T-cell (primary cell): ENCODE data around the gene C8A. TPM values are rescaled to one million over a fixed set of nuclear protein-coding genes. Genes with fewer than 3 reads are reported as not detected.

Experiments
- ATAC-seq, 4 experiments: fragments of 200-7000 bp in 3 of 4; fragments of 150-1000 bp in 1 of 4; cut with Tn5 transposase; replicated peaks in 1 of 4; 1 replicate in 3 of 4; 2 replicates in 1 of 4; pipeline ENCODE4 v1.10.0; 2021; ENCODE audit warnings: moderate library complexity in 3 of 4, mild to moderate bottlenecking in 2 of 4, moderate number of reproducible peaks in 1 of 4
- CTCF ChIA-PET, 2 donors: fragments of 300-600 bp; sonication (Branson Sonifier 250); formaldehyde crosslinking; loops; one replicate each; lab custom pipeline; 2022; ENCODE audit warnings: antibody characterized with exemption in 2 of 2; lab: Charles Lee
- POLR2A ChIA-PET, 2 donors: fragments of 300-600 bp; sonication (Branson Sonifier 250); formaldehyde crosslinking; loops; one replicate each; lab custom pipeline; 2022; ENCODE audit warnings: antibody characterized with exemption in 2 of 2; lab: Charles Lee
- DNase-seq, 35 experiments: peaks; one replicate each; pipeline versions ENCODE4 v3.0.0 to v3.0.0-alpha.2; 2013 to 2023
- H3K27ac ChIP-seq: one replicate; pipeline ENCODE4 v1.5.1; 2013; ENCODE audit warnings: low read length
- H3K27me3 ChIP-seq, 2 experiments: replicated peaks in 1 of 2; 1 replicate in 1 of 2; 2 replicates in 1 of 2; pipeline versions ENCODE4 v1.6.1 to v1.7.0; 2013; ENCODE audit warnings: low read length in 1 of 2, mixed read lengths in 1 of 2; ENCODE audit not compliant: control insufficient read depth in 2 of 2, insufficient read depth in 2 of 2; ENCODE audit errors: extremely low read depth in 1 of 2
- H3K36me3 ChIP-seq, 2 donors: 1 replicate in 1 of 2; 2 replicates in 1 of 2; pipeline versions ENCODE4 v1.6.1 to v1.7.0; 2013; ENCODE audit warnings: low read length in 1 of 2; ENCODE audit not compliant: control insufficient read depth in 2 of 2, insufficient read depth in 1 of 2; ENCODE audit errors: extremely low read depth in 1 of 2
- H3K4me1 ChIP-seq, 2 experiments: 1 replicate in 1 of 2; 2 replicates in 1 of 2; pipeline versions ENCODE4 v1.6.1 to v1.7.0; 2013; ENCODE audit warnings: low read length in 2 of 2, mixed read lengths in 1 of 2; ENCODE audit not compliant: insufficient read depth in 2 of 2, control insufficient read depth in 1 of 2; ENCODE audit errors: extremely low read depth in 1 of 2
- H3K4me3 ChIP-seq, 2 donors: 1 replicate in 1 of 2; 2 replicates in 1 of 2; pipeline versions ENCODE4 v1.5.1 to v1.7.0; 2013; ENCODE audit warnings: mild to moderate bottlenecking in 2 of 2, low read length in 1 of 2, moderate library complexity in 1 of 2; ENCODE audit not compliant: control insufficient read depth in 1 of 2; ENCODE audit errors: extremely low read depth in 1 of 2
- H3K9me3 ChIP-seq: 2 replicates; pipeline ENCODE4 v1.7.0; 2013
- H3K27ac Mint-ChIP-seq, 2 donors: one replicate each; pipeline ENCODE4 v1.8.0; 2020 to 2021; ENCODE audit warnings: mild to moderate bottlenecking in 2 of 2, mixed read lengths in 2 of 2
- H3K27me3 Mint-ChIP-seq, 2 donors: one replicate each; pipeline ENCODE4 v1.8.0; 2021 to 2022; ENCODE audit warnings: mixed read lengths in 2 of 2
- H3K36me3 Mint-ChIP-seq: one replicate; pipeline ENCODE4 v1.8.0; 2021; ENCODE audit warnings: mixed read lengths
- H3K4me1 Mint-ChIP-seq, 3 donors: one replicate each; pipeline ENCODE4 v1.8.0; 2020 to 2022; ENCODE audit warnings: mixed read lengths in 3 of 3, mild to moderate bottlenecking in 1 of 3
- H3K4me3 Mint-ChIP-seq, 3 donors: one replicate each; pipeline ENCODE4 v1.8.0; 2020 to 2022; ENCODE audit warnings: mild to moderate bottlenecking in 3 of 3, mixed read lengths in 3 of 3, moderate library complexity in 3 of 3
- H3K9me3 Mint-ChIP-seq, 3 donors: one replicate each; pipeline ENCODE4 v1.8.0; 2020 to 2022; ENCODE audit warnings: mixed read lengths in 3 of 3
- WGBS: methylation state at CpG from one replicate; pipeline ENCODE4 v1.1.5; 2013; ENCODE audit warnings: missing lambda C conversion rate; ENCODE audit not compliant: insufficient coverage; 5-methylcytosine and 5-hydroxymethylcytosine counted together
- total RNA-seq, 35 experiments: library from RNA in 6 of 35; stranded (reverse) in 6 of 35; fragments of 120-200 nt in 1 of 35; gene quantifications; one replicate each; pipeline versions ENCODE4 v1.2.1 to v1.2.4 and lab custom pipeline; 2013 to 2026

C8A gene
- total RNA-seq, 5 donors from 2014 or later (not counting 1 experiment from before 2014, with no cell fraction given), result 0.12 TPM; not detected in 4

DNA sequence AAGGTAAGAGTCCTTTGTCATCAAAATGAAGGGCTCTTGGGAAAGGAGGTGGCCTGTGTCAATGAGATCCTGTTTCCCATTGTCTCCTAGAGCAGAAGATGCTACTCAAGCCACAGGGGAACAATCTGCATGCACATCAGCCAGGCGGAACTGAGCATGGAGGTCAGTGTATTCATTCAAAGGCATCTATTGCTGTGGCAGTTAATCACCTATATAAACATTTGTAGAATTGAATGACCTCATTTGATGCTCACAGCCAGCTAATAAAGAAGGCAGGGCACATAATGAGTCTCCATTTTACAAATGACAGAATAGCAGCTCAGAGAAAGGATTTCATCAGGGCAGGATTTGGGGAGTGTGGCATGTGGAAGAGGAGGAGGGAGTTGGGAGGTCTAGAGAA is 29.7 kb upstream of the C8A start:
- H3K4me1 ChIP-seq, result no peaks in the 10 kb centered on the region
- ChIA-PET CTCF (no interaction called here), POLR2A (no interaction called here)
- H3K4me3 ChIP-seq, result no peak overlapping the region
- Mint-ChIP-seq H3K27ac (no peak overlapping the region), H3K4me1 (no peaks in the 10 kb centered on the region), H3K27me3 (peaks cover 12 to 29% of the 10 kb centered on the region in 2 donors), H3K36me3 (no peaks in the 10 kb centered on the region), H3K9me3 (no peaks in the 10 kb centered on the region), H3K4me3 (no peak overlapping the region)
- no peaks in the 10 kb centered on the region for H3K9me3 ChIP-seq
- ATAC-seq, result no peak
- WGBS, result no CpG with 5 or more reads among the region's 1 CpG
- H3K27ac ChIP-seq, result no peak overlapping the region
- H3K36me3 ChIP-seq, result no peaks in the 10 kb centered on the region
- no peak for DNase-seq
- H3K27me3 ChIP-seq, result peaks cover 0 to 4% of the 10 kb centered on the region in 2 experiments

DNA sequence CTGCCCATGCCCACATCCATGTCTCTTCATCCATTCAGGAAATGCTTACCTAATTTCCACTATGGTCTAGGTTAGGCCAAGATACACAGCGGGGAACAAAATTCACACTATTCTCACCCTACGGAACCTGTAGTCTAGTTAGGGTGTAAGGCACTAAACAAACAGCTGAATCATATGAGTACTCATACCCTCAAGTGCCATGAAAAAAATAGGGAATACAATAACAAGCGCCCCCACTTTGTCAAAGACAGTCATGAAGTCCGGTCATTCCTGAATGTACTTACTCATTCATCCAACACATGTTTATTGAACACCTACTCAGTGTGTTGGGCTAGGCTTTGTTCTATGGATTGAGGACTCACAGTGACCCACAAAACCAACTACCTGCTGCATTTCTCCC is 29.2 kb upstream of the C8A start:
- no CpG with 5 or more reads among the region's 4 CpGs for WGBS
- no peaks in the 10 kb centered on the region for H3K9me3 Mint-ChIP-seq

DNA sequence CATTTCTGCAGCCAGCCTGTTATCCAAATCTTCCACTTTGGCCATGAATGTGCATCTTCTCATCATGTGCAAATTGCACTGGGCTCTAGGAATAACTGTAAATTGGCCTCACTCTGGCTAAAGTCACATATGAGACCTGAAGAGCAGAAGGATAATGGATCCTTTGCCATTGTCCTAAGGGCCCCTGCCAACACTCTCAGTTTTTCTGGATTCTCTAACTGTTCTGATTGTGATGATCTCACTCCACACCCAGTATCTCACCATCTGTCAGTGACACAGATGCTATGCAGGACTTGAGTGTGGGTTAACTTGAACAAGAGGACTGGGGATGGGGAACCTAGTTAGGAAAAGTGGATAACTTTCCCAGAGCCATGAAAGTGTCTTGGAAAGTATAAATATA is 26.9 kb upstream of the C8A start:
- Histone ChIP-seq H3K27ac (no peak overlapping the region), H3K4me3 (no peak overlapping the region), H3K4me1 (no peaks in the 10 kb centered on the region), H3K9me3 (no peaks in the 10 kb centered on the region), H3K27me3 (peaks cover 0 to 4% of the 10 kb centered on the region in 2 experiments), H3K36me3 (no peaks in the 10 kb centered on the region)
- peaks cover 19 to 39% of the 10 kb centered on the region in 2 donors for H3K27me3 Mint-ChIP-seq
- DNase-seq, result no peak
- ATAC-seq, result no peak
- CTCF ChIA-PET, result interaction anchor here (0.6 to 0.8 kb wide), 5 partner anchors 11 to 1277 kb away, joined by 3 to 5 read pairs (median 3); no protein-coding TSS in a partner anchor
- H3K9me3 Mint-ChIP-seq, result no peaks in the 10 kb centered on the region
- no peaks in the 10 kb centered on the region for H3K36me3 Mint-ChIP-seq
- no peak overlapping the region for H3K27ac Mint-ChIP-seq
- H3K4me1 Mint-ChIP-seq, result peaks cover 5 to 8% (median 5%) of the 10 kb centered on the region in 3 donors
- no peak overlapping the region for H3K4me3 Mint-ChIP-seq
- POLR2A ChIA-PET, result no interaction called here

More for the DNA sequence above, 29.2 kb upstream of the C8A start:
- DNase-seq (no peak), ATAC-seq (no peak)
- Histone ChIP-seq H3K9me3 (no peaks in the 10 kb centered on the region), H3K4me3 (no peak overlapping the region), H3K27me3 (peaks cover 0 to 4% of the 10 kb centered on the region in 2 experiments), H3K36me3 (no peaks in the 10 kb centered on the region), H3K27ac (no peak overlapping the region), H3K4me1 (no peaks in the 10 kb centered on the region)
- CTCF ChIA-PET, result no interaction called here
- H3K4me3 Mint-ChIP-seq, result no peak overlapping the region
- no peaks in the 10 kb centered on the region for H3K36me3 Mint-ChIP-seq
- H3K27me3 Mint-ChIP-seq, result peaks cover 12 to 29% of the 10 kb centered on the region in 2 donors
- no peaks in the 10 kb centered on the region for H3K4me1 Mint-ChIP-seq
- POLR2A ChIA-PET, result interaction anchor here in 1 of 2 donors (0.6 kb wide), 1 partner anchor 924 kb away, joined by 3 read pairs; no protein-coding TSS in a partner anchor
- no peak overlapping the region for H3K27ac Mint-ChIP-seq

DNA sequence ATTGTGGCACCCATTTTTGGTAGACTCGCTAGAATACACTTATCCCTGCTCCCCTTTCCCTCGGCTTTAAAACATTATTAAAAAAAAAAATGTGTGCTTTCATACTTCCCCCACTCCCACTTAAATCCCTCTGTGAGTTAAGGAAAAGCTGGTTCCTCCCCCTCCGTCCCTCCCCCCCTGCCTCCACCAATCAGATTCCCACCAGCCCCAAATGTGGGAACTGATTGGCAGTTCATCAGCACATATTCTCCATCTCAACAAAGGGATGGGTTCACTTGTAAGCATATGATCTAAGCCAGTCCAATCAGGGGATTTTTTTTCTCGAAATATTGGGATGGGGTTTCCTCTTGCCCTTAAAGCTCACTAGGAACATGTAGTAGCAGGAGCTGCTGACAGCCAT is 24.5 kb upstream of the C8A start:
- DNase-seq (no peak), ATAC-seq (no peak)
- Mint-ChIP-seq H3K27me3 (peaks cover 11 to 37% of the 10 kb centered on the region in 2 donors), H3K36me3 (no peaks in the 10 kb centered on the region), H3K9me3 (no peaks in the 10 kb centered on the region), H3K27ac (no peak overlapping the region), H3K4me1 (peaks cover 5 to 8% (median 5%) of the 10 kb centered on the region in 3 donors), H3K4me3 (no peak overlapping the region)
- Histone ChIP-seq H3K27me3 (peaks cover 0 to 4% of the 10 kb centered on the region in 2 experiments), H3K4me1 (no peaks in the 10 kb centered on the region), H3K36me3 (no peaks in the 10 kb centered on the region), H3K9me3 (no peaks in the 10 kb centered on the region), H3K27ac (no peak overlapping the region), H3K4me3 (no peak overlapping the region)
- no CpG with 5 or more reads among the region's 4 CpGs for whole genome bisulfite sequencing
- ChIA-PET POLR2A (no interaction called here), CTCF (interaction anchor here (0.7 to 0.8 kb wide), 4 partner anchors 23 to 1717 kb away, joined by 3 to 7 read pairs (median 4); partner anchors contain the start of gene OMA1 (in 1 of the 2))

DNA sequence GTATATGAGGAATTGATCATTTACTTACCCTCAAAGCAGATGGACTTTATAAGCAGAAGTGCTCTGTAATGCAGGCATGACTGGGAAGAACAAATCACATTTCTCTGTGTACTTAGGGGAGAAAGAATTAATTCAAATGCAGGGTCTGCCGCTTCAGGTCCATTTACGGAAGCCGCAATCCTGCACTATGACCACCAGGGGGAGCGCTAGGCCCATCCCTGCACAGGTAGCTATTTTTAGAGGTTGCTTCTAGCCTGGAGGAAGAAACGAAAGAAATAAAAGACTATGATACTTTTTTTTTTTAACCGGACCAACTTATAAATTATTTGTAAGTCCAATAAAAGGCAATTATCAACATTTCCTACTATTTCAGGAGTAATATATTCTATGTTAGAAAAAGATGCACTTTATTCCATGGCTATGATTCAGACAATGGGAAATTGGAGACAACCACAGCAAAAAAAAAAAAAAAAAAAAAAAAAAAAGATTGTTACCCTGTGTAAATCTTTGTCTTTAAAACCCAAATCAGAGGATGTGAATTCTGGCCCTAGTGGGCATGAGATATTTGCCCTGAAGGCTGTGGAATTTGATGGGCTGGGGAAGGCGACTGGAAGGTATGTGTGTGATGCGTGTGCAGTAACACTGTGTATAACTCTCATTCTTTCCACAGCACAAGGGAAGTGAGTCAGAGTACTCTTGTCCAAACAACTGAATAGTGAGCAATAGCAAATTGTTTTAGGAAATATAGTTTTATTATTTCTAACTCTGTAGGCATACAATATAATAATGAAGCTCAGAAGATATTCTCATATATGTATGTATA is 22.5 kb upstream of the C8A start:
- H3K36me3 Mint-ChIP-seq, result no peaks in the 10 kb centered on the region
- Histone ChIP-seq H3K9me3 (no peaks in the 10 kb centered on the region), H3K27me3 (peaks cover 0 to 4% of the 10 kb centered on the region in 2 experiments), H3K4me3 (no peak overlapping the region), H3K36me3 (no peaks in the 10 kb centered on the region), H3K4me1 (no peaks in the 10 kb centered on the region), H3K27ac (no peak overlapping the region)
- peaks cover 5 to 8% (median 5%) of the 10 kb centered on the region in 3 donors for H3K4me1 Mint-ChIP-seq
- no peak overlapping the region for H3K27ac Mint-ChIP-seq
- ChIA-PET POLR2A (interaction anchor here in 1 of 2 donors (0.8 kb wide), 1 partner anchor 49 kb away, joined by 3 read pairs; no protein-coding TSS in a partner anchor), CTCF (interaction anchor here (0.5 to 1.5 kb wide), 14 partner anchors 11 to 1908 kb away, joined by 3 to 11 read pairs (median 4); partner anchors contain the start of gene OMA1 (in 1 of the 2))
- peaks cover 10 to 29% of the 10 kb centered on the region in 2 donors for H3K27me3 Mint-ChIP-seq
- no peaks in the 10 kb centered on the region for H3K9me3 Mint-ChIP-seq
- no peak overlapping the region for H3K4me3 Mint-ChIP-seq
- peak; percentile 53 to 65 (median 57) for ATAC-seq
- 0% methylated on average over 3 of the region's 8 CpGs for WGBS
- DNase-seq, result peak; percentile 26 to 82 (median 55)

DNA sequence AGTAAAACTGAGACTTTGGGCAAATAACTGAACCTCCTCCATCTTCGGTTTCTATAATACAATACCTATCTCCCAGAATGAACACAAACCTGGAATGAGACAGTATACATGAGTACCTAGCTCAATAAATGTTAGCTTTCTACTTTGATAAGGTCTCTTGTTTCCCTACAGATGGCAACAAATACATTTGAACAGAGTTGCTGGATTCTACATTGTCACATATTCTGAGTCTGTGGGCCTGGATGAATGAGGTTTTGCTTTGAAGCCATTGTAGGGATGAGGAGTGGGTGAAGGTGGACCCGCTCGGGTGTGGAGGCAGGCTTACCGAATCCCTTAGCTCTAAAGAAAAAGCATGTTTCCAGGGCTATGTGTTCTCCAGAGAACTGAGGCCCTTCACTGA is 21.5 kb upstream of the C8A start:
- Histone ChIP-seq H3K9me3 (no peaks in the 10 kb centered on the region), H3K4me1 (no peaks in the 10 kb centered on the region), H3K27ac (no peak overlapping the region), H3K27me3 (peaks cover 0 to 4% of the 10 kb centered on the region in 2 experiments), H3K4me3 (no peak overlapping the region), H3K36me3 (no peaks in the 10 kb centered on the region)
- no peak for ATAC-seq
- ChIA-PET CTCF (interaction anchor here in 1 of 2 donors (1.0 to 1.2 kb wide), 3 partner anchors 10 to 1820 kb away, joined by 3 to 4 read pairs (median 4); no protein-coding TSS in a partner anchor), POLR2A (no interaction called here)
- no peak overlapping the region for H3K27ac Mint-ChIP-seq
- H3K9me3 Mint-ChIP-seq, result no peaks in the 10 kb centered on the region
- no peak for DNase-seq
- H3K36me3 Mint-ChIP-seq, result no peaks in the 10 kb centered on the region
- H3K27me3 Mint-ChIP-seq, result peaks cover 10 to 28% of the 10 kb centered on the region in 2 donors
- peaks cover 5 to 8% (median 5%) of the 10 kb centered on the region in 3 donors for H3K4me1 Mint-ChIP-seq
- 94% methylated on average over 3 of the region's 4 CpGs for WGBS
- H3K4me3 Mint-ChIP-seq, result no peak overlapping the region
